Measurements from ENCODE around the gene SLITRK3. TPM values are rescaled to one million over a fixed set of nuclear protein-coding genes. Genes with fewer than 3 reads are reported as not detected.

Gene SLITRK3, protein sequence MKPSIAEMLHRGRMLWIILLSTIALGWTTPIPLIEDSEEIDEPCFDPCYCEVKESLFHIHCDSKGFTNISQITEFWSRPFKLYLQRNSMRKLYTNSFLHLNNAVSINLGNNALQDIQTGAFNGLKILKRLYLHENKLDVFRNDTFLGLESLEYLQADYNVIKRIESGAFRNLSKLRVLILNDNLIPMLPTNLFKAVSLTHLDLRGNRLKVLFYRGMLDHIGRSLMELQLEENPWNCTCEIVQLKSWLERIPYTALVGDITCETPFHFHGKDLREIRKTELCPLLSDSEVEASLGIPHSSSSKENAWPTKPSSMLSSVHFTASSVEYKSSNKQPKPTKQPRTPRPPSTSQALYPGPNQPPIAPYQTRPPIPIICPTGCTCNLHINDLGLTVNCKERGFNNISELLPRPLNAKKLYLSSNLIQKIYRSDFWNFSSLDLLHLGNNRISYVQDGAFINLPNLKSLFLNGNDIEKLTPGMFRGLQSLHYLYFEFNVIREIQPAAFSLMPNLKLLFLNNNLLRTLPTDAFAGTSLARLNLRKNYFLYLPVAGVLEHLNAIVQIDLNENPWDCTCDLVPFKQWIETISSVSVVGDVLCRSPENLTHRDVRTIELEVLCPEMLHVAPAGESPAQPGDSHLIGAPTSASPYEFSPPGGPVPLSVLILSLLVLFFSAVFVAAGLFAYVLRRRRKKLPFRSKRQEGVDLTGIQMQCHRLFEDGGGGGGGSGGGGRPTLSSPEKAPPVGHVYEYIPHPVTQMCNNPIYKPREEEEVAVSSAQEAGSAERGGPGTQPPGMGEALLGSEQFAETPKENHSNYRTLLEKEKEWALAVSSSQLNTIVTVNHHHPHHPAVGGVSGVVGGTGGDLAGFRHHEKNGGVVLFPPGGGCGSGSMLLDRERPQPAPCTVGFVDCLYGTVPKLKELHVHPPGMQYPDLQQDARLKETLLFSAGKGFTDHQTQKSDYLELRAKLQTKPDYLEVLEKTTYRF
- total RNA-seq: 0.09 TPM
- long read RNA-seq: 0 reads

DNA sequence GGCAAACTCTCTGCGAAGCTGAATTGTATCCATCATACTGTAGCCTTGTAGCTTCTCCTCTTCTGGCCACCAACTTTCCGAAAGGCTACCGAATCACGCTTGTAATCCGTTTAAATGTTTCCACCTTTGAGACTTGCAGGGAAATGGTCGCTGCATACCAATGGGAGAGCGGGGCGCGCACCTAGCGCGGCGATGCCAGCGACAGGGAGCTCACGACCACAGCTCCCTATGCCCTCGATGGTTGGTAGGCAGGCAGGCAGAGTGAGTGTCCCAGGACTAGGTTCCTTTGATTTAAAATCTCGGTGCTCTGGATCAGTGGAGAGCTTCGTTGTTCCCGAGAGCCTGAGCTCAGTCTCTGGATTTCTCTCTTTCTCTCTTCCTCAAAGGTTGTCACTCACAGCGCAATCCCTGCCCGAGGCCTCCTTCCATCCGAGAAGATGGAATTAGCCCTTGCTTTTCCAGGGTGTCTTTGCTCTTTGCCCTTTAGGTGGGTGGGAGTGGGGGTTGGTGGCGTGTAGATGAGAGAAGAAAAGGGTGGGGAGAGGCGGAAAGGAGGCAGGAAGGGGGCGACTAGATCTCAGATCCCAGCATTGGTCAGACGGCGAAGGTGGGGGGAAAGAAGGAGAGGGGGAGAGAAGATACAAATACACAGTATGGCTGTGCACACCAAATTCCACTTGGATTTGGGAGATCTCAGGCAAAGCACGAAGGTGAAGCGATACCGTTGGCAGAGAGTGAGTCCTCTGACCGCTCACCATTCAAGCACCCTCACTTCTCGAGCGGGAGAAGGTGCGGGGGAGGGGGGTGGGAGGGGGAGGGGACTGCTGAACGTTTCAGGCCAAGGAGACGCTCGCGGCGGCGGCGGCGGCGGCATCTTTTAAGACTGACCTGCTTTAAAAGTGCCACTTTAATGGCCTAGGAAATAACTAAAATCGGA is at the start of gene SLITRK3:
Gene SLITRK3 (minus strand): TSS at position 745 of the 937 bp plus-strand sequence. CDS start 5,554 bp downstream, outside the sequence.
- Histone ChIP-seq H3K9me3 (no peaks in the 10 kb centered on the region), H3K27ac (no peak within 1 kb of the TSS), H3K36me3 (no peaks in the 10 kb centered on the region), H3K27me3 (peaks cover 75% of the 10 kb centered on the region), H3K4me3 (peak within 1 kb of the TSS; percentile 31), H3K4me1 (peaks cover 24% of the 10 kb centered on the region)
- ATAC-seq: peak; percentile 32
- TF ChIP-seq, protein P1, sequence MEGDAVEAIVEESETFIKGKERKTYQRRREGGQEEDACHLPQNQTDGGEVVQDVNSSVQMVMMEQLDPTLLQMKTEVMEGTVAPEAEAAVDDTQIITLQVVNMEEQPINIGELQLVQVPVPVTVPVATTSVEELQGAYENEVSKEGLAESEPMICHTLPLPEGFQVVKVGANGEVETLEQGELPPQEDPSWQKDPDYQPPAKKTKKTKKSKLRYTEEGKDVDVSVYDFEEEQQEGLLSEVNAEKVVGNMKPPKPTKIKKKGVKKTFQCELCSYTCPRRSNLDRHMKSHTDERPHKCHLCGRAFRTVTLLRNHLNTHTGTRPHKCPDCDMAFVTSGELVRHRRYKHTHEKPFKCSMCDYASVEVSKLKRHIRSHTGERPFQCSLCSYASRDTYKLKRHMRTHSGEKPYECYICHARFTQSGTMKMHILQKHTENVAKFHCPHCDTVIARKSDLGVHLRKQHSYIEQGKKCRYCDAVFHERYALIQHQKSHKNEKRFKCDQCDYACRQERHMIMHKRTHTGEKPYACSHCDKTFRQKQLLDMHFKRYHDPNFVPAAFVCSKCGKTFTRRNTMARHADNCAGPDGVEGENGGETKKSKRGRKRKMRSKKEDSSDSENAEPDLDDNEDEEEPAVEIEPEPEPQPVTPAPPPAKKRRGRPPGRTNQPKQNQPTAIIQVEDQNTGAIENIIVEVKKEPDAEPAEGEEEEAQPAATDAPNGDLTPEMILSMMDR (IDR thresholded peaks at IDR 0.05): no peak
- DNase-seq: peak; percentile 52
- intact Hi-C loops (cut with DNase I): no loop called here

DNA sequence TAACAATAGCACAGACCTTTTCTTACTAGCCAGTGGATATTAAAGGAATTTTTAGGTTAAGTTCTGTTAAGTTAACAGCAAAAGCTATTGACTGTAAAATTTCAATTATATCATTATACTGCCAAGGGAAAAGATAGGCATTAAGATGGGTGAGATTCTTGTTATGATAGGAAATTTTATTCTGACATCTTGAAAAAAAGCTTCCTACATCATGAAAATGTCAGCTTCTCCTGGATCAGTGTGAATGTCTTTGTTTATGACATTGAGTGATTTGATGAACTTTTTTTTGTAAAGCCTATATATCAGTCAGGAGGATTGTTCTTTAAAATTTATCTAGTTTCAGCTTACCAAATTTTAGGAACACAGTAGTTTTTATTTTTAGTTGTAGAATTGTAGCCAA is 47.4 kb upstream of the SLITRK3 start:
- intact Hi-C loops (cut with DNase I): no loop called here
- Histone ChIP-seq H3K36me3 (no peaks in the 10 kb centered on the region), H3K4me1 (no peaks in the 10 kb centered on the region), H3K27ac (no peak overlapping the region), H3K9me3 (no peaks in the 10 kb centered on the region), H3K27me3 (no peaks in the 10 kb centered on the region), H3K4me3 (no peak overlapping the region)
- DNase-seq: no peak
- no peak for ATAC-seq
- TF ChIP-seq, protein P1 (IDR thresholded peaks at IDR 0.05): no peak

DNA sequence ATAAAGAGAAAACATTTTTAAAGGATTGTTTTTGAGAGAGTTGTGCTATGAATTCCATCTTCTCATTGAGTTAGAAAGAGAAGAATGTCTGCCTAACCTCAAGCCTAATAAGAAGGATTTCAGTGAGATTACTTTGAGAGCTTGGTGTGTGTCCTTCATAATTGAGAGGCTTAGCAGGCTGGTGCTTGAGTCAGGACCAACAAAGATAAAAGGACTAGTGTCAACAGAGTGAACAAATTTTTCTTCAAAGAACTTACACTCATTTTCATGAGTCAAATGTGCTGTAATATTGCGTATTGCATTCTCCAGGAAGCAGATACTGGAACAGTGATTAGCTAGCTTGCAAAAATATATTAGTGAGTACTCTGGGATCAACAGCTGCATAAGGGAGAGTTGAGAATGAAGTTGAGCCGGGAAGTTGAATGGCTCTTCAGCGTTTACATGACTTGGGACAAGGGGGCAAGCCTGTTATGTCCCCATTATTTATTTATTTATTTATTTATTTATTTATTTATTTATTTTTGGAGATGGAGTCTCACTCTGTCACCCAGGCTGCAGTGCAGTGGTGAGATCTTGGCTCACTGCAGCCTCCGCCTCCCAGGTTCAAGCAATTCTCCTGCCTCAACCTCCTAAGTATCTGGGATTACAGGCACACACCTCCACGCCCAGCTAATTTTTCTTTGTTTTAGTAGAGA is 37.5 kb upstream of the SLITRK3 start:
- peak; percentile 74 for ATAC-seq
- intact Hi-C loops (cut with DNase I): no loop called here
- no peak overlapping the region for H3K4me3 ChIP-seq
- H3K36me3 ChIP-seq: no peaks in the 10 kb centered on the region
- H3K9me3 ChIP-seq: no peaks in the 10 kb centered on the region
- TF ChIP-seq, protein P1 (IDR thresholded peaks at IDR 0.05): no peak
- no peaks in the 10 kb centered on the region for H3K4me1 ChIP-seq
- H3K27ac ChIP-seq: no peak overlapping the region
- DNase-seq: no peak
- H3K27me3 ChIP-seq: no peaks in the 10 kb centered on the region

DNA sequence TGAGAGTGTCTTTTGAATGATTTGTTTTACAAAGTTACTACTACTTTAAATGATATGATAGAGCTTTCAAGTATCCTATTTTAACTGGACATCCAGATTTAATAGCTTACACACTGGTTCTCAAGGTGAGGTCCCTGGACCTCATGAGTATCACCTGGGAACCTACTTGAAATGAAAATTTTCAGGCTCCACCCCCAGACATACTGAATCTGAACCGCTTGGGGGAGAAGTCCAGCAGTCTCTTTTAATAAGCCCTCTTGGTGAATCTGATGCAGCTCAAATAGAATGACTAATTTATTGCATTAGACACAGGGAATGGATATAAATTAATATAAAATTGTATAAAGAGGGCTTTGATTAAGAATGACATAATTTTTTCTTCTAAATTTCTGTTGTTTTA is 29.4 kb upstream of the SLITRK3 start:
- Histone ChIP-seq H3K4me1 (no peaks in the 10 kb centered on the region), H3K9me3 (no peaks in the 10 kb centered on the region), H3K36me3 (no peaks in the 10 kb centered on the region), H3K4me3 (no peak overlapping the region), H3K27ac (no peak overlapping the region), H3K27me3 (no peaks in the 10 kb centered on the region)
- intact Hi-C loops (cut with DNase I): no loop called here
- TF ChIP-seq, protein P1 (IDR thresholded peaks at IDR 0.05): no peak
- ATAC-seq (no peak), DNase-seq (no peak)
